ENCODE results near the gene ARL15. TPM values are rescaled to one million over a fixed set of nuclear protein-coding genes. Genes with fewer than 3 reads are reported as not detected.

Gene ARL15
- total RNA-seq, 1 experiment from 2014 or later, result 15.7 TPM

GRCh38 chr5:54214722-54215121, 95.7 kb downstream of the ARL15 start:
- no peak for DNase-seq (ENCODE audit: extremely low read depth, low read depth)

DNA sequence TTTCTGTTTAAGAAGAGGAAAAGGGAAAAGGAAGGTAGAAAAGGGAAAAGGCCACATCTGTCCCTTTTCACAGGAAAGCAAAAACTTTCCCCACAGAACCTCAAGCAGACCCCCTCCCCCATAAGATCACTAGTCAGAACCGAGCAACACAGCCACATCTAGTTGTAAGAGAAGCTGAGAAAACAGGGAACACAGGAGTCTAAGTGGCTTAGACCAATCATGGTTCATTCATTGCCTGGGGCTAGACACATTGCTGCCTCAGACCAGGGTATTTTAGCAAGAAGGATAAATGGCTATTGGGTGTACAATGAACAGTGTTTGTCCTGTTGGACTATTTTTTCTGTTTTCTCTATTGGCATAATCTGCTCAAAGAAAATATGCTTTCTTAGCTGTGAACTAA, 98.0 kb downstream of the ARL15 start:
- DNase-seq (ENCODE audit: extremely low read depth, low read depth), result no peak

DNA sequence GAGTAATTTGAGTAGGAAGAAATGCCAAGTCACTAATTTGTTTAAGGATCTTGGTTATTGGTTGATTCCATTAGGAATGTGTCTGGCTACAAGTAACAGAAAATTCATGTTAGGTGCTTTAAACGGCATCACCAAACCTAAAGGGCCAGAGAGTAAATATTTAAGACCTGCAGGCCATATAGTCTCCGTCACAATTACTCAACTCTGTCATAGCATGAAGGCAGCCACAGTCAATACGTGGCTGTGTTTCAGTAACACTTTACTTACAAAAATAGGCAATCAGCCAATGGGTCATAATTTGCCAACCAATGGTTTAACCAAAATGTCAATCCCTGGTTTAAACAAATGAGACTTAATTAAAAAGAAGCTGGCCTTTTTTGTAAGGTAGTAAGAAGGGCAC, 98.5 kb downstream of the ARL15 start:
- DNase-seq (ENCODE audit: extremely low read depth, low read depth), result no peak

DNA sequence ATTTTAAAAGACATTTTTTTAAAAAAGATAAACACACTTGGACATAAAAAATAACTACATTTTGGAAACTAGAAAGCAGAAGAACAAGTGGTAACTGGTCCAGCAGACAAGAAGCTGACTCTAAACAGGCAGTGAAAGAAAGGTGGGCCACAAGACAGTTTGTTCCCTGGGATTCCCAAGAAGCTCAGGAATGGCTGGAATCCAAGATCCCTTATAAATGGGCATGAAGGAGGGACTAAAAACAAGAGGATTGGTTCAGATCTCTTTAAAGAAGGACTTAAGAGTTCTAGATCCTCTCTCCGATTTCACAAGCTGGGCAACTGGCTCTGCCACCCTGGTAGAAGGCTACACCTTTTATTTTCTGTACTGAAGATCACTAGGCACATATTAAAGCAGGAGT, 102.8 kb downstream of the ARL15 start:
- DNase-seq (ENCODE audit: extremely low read depth, low read depth), result no peak

- no peak for DNase-seq (ENCODE audit: extremely low read depth, low read depth)
These were observed 103.7 kb downstream of the ARL15 start for GRCh38 chr5:54206580-54207229.

GRCh38 chr5:54205918-54206317, 104.5 kb downstream of the ARL15 start:
- DNase-seq (ENCODE audit: extremely low read depth, low read depth), result no peak

DNA sequence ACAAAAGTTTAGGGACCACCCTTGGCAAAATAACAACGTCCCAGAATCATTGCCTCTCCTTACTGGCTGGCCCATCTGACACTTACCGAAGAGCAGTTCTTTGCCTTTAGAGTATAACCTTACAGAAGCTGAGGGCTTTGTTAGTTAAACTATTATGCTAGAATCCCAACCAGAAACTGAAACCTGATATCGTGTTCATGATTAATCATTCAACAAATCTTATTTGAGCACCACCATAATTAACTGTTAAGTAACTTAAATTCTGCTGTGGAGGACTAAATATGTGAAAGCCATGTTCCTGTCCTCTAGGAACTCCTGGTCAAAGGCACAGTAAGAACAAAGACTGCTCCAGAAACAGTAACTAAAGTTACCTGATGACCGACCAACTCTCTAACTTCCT, 104.9 kb downstream of the ARL15 start:
- DNase-seq (ENCODE audit: extremely low read depth, low read depth), result no peak

DNA sequence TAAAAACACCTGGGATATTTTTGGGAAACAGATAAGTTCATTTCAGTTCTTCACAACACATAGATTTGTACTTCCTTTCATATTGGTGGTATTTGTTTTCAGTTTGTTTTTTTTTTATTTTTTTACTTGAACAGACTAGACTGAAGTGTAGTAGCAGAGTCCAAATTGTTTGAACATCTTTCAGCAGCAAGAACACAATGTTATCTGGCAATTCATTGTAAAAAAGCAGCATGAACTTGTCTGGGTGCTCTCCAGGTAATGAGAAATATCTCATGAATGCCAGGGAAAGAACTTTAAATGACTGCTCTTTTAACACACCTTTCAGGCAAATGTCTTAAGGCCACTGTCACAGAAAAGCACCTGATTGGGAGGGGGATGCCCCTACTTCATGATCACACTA, 113.4 kb downstream of the ARL15 start:
- no peak for DNase-seq (ENCODE audit: extremely low read depth, low read depth)

DNA sequence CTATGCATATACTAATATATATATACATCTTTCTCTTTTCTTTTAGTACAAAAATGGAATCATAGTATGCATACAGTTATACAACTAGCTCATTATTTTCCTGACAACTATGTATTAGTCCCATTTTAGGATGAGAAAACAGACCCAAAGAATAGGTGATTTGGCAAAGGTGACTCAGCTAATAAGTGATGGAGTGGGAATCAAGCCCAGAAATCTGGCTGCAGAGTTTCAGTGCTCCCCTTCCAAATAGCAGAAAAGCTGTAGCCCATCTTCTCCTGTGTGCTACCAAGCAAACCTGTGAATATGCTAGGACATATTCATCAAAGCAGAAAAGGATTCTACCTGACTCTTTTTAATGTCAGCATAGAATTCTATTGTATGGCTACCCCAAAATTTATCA, 114.7 kb downstream of the ARL15 start:
- no peak for DNase-seq (ENCODE audit: extremely low read depth, low read depth)

DNA sequence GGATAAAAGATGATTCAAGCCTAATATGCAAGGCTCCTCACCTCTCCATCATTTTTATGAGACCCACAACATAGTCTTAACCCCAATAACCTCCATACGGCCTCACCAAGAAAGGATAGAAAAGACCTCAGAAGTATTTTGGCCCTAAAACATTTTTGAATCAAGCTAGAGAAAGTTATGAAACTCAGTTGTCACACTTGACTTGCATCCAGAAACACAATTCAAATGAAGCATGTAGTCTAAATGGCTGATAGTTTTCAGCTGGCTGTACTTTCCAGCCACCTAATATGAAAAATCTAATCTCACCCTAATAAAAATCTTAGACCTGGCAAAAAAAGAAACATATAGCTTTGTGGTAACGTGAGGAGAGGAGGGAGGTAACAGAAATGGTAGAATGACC, 116.1 kb downstream of the ARL15 start:
- DNase-seq (ENCODE audit: extremely low read depth, low read depth), result no peak

- no peak for DNase-seq (ENCODE audit: extremely low read depth, low read depth)
These were observed 122.7 kb downstream of the ARL15 start for GRCh38 chr5:54187694-54188093.

- DNase-seq (ENCODE audit: extremely low read depth, low read depth), result no peak
These were observed 123.4 kb downstream of the ARL15 start for GRCh38 chr5:54186912-54187445.

DNA sequence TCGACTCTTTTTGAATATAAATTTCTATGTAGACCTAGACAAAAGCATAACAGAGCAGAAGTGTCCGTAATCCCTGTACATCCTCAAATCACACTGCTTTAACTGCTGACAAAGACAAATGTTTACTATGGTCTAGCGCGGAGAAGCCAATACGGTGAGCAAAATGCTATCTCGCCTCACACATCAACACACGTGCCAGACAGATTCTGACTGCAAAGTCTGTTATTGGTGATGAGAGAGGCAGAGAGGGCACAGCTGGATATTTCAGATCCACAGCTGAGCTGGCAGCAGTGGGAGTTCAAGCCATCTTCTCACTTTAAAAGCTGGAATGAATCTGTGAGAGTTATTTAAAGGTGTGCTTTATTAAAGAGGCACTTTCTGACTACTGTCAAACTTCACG, 124.3 kb downstream of the ARL15 start:
- DNase-seq (ENCODE audit: extremely low read depth, low read depth), result no peak

- no peak for DNase-seq (ENCODE audit: extremely low read depth, low read depth)
These were observed 125.6 kb downstream of the ARL15 start for GRCh38 chr5:54184806-54185205.

- DNase-seq (ENCODE audit: extremely low read depth, low read depth), result no peak
These were observed 129.7 kb downstream of the ARL15 start for GRCh38 chr5:54180630-54181031.

GRCh38 chr5:54178991-54179390, 131.4 kb downstream of the ARL15 start:
- no peak for DNase-seq (ENCODE audit: extremely low read depth, low read depth)

- DNase-seq (ENCODE audit: extremely low read depth, low read depth), result no peak
These were observed 132.2 kb downstream of the ARL15 start for GRCh38 chr5:54178207-54178606.

GRCh38 chr5:54177058-54177457, 133.3 kb downstream of the ARL15 start:
- DNase-seq (ENCODE audit: extremely low read depth, low read depth), result no peak

GRCh38 chr5:54176066-54176830, 134.1 kb downstream of the ARL15 start:
- DNase-seq (ENCODE audit: extremely low read depth, low read depth), result no peak

DNA sequence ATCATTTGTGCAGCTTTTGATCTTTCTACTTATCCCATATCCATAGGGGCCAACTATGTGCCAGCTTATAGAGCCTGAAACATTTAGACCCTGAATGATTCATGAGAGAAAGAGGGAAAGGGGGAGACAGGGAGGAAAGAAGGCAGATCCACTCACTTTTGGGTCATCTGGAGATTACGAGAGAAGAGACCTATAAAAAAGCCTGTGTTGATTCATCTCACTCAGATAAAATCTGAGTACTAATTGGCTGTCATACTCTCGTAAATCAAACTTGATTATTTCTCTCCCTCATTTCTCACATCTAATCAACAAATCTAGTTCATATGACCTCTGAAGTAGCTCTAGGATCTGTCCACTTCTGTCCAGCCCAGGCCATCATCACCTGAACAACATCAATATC, 137.1 kb downstream of the ARL15 start:
- DNase-seq (ENCODE audit: extremely low read depth, low read depth), result no peak

DNA sequence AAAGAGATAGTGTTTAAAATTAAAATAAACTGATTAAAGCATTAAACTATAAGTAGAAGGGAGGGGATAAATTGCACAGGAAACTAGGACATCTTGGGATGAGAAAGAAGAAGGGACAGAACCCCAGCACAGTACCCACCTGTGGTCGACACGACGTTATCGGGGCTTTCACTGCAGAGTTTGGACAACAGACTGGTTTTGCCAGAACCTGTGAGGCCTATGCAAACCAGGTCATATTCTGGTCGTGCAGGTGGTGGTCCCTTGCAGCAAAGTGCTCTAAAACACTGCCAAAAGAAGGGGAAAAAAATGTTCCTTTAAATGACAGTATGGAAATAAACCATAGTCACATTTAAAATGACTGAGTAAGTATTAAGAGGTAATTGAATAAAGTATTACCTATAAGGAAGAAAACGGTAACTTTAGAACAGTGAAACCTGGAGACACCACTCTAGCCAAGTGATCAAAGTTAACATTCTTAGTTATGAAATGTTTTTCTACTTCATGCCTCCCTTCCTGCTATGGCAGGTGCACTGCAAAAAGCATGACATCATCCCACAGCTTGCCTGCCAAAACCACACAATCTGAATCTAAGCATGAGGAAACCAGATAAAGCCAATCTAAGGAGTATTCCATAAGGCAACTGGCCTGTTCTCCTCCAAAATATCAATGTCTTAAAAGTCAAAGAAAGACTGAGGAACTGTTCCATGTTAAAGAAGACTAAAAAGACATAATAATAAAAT, 138.6 kb downstream of the ARL15 start:
- no peak for DNase-seq (ENCODE audit: extremely low read depth, low read depth)

DNA sequence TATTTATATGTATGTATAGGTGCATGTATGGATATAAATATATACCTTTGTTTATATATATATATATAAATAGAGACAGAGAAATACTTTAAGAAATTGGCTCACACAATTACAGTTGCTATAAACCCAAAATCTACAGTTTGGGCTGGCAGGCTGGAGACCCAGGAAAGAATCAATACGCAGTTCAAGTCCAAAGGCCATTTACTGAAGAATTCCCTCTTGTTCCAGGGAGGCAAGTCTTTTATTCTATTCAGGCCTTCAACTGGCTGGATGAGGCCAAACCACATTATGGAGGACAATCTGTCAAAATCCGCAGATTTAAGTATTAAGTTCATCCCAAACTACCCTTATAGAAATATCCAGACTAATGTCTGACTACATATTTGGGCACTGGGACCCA, 144.7 kb downstream of the ARL15 start:
- DNase-seq (ENCODE audit: extremely low read depth, low read depth), result no peak

All from NCI-H460 (cell line).